Naive thymus-derived CD4-positive, alpha-beta T cell (primary cell): ENCODE results near the gene MIER2. TPM values are rescaled to one million over a fixed set of nuclear protein-coding genes. Genes with fewer than 3 reads are reported as not detected.

Source experiments
- ATAC-seq: fragments of 150-1000 bp; cut with Tn5 transposase; 2 replicates; pipeline ENCODE4 v1.10.0; 2021; ENCODE audit warnings: mild to moderate bottlenecking, moderate library complexity
- CTCF ChIA-PET: fragments of 350-600 bp; sonication (Branson Sonifier 250); formaldehyde crosslinking; loops from one replicate; lab custom pipeline; 2021; ENCODE audit warnings: antibody characterized with exemption; lab: Charles Lee
- POLR2A ChIA-PET: fragments of 350-600 bp; sonication (Branson Sonifier 250); formaldehyde crosslinking; loops from one replicate; lab custom pipeline; 2021; ENCODE audit warnings: antibody characterized with exemption, inconsistent platforms; lab: Charles Lee
- DNase-seq, 9 donors: peaks; one replicate each; pipeline versions ENCODE4 v3.0.0 to v3.0.0-alpha.2; 2020 to 2022; ENCODE audit warnings: mixed read lengths in 1 of 9
- H3K27ac ChIP-seq: one replicate; pipeline ENCODE4 v1.7.0; 2013; ENCODE audit warnings: mild to moderate bottlenecking, low read depth, low read length, moderate library complexity
- H3K27me3 ChIP-seq, 2 donors: one replicate each; pipeline ENCODE4 v1.7.0; 2013; ENCODE audit warnings: low read length in 2 of 2, mild to moderate bottlenecking in 2 of 2, moderate library complexity in 2 of 2; ENCODE audit not compliant: control insufficient read depth in 2 of 2, insufficient read depth in 2 of 2
- H3K36me3 ChIP-seq, 3 experiments: 1 replicate in 2 of 3; 2 replicates in 1 of 3; pipeline ENCODE4 v1.7.0; 2013; ENCODE audit warnings: low read length in 3 of 3, mild to moderate bottlenecking in 3 of 3, moderate library complexity in 1 of 3; ENCODE audit not compliant: insufficient read depth in 3 of 3, control insufficient read depth in 2 of 3
- H3K4me1 ChIP-seq, 2 donors: one replicate each; pipeline ENCODE4 v1.7.0; 2013; ENCODE audit warnings: low read length in 2 of 2, mild to moderate bottlenecking in 2 of 2, moderate library complexity in 1 of 2; ENCODE audit not compliant: control insufficient read depth in 2 of 2, insufficient read depth in 2 of 2
- H3K4me3 ChIP-seq: 2 replicates; pipeline ENCODE4 v1.7.0; 2013; ENCODE audit warnings: mild to moderate bottlenecking, low read length
- H3K9me3 ChIP-seq, 3 experiments: 1 replicate in 2 of 3; 2 replicates in 1 of 3; pipeline ENCODE4 v1.7.0; 2013; ENCODE audit warnings: low read length in 3 of 3; ENCODE audit not compliant: control insufficient read depth in 2 of 3
- H3K27ac Mint-ChIP-seq, 9 donors: one replicate each; pipeline ENCODE4 v1.8.0; 2020 to 2022; ENCODE audit warnings: mixed read lengths in 9 of 9, mild to moderate bottlenecking in 8 of 9, moderate library complexity in 5 of 9, inconsistent platforms in 2 of 9
- H3K27me3 Mint-ChIP-seq, 5 donors: one replicate each; pipeline ENCODE4 v1.8.0; 2021 to 2022; ENCODE audit warnings: mixed read lengths in 5 of 5, mild to moderate bottlenecking in 1 of 5
- H3K36me3 Mint-ChIP-seq, 5 donors: one replicate each; pipeline ENCODE4 v1.8.0; 2020 to 2022; ENCODE audit warnings: mixed read lengths in 5 of 5, mild to moderate bottlenecking in 3 of 5, inconsistent platforms in 1 of 5
- H3K4me1 Mint-ChIP-seq, 7 donors: one replicate each; pipeline ENCODE4 v1.8.0; 2020 to 2022; ENCODE audit warnings: mixed read lengths in 7 of 7, mild to moderate bottlenecking in 3 of 7, inconsistent platforms in 1 of 7
- H3K4me3 Mint-ChIP-seq, 10 donors: one replicate each; pipeline ENCODE4 v1.8.0; 2020 to 2022; ENCODE audit warnings: mild to moderate bottlenecking in 10 of 10, mixed read lengths in 10 of 10, moderate library complexity in 6 of 10, inconsistent platforms in 2 of 10
- H3K9me3 Mint-ChIP-seq, 11 donors: one replicate each; pipeline ENCODE4 v1.8.0; 2020 to 2022; ENCODE audit warnings: mixed read lengths in 11 of 11, mild to moderate bottlenecking in 4 of 11, inconsistent platforms in 1 of 11, moderate library complexity in 1 of 11
- intact Hi-C, 2 donors: fragments of 100-400 bp; cut with micrococcal nuclease; formaldehyde crosslinking; loops; one replicate each; pipeline ENCODE4 v1.15.1; 2023
- polyA plus RNA-seq, 2 donors: library from polyadenylated mRNA; unstranded; fragments of 300-500 nt; fragmentation: Illumina TruSeq; gene quantifications; one replicate each; pipeline ENCODE4 v1.2.3, GENCODE V29; 2021
- total RNA-seq, 6 experiments: library from RNA in 5 of 6; stranded (reverse) in 5 of 6; gene quantifications; 1 replicate in 5 of 6; 2 replicates in 1 of 6; pipeline ENCODE4 v1.2.3 and lab custom pipeline; 2021 to 2026

Gene MIER2
- total and polyA plus RNA-seq, 7 experiments from 2014 or later, result 3.9 to 24.6 (median 16.4) TPM

- H3K36me3 Mint-ChIP-seq, result peaks cover 0 to 46% (median 23%) of the 10 kb centered on the region in 5 donors
- Histone ChIP-seq H3K36me3 (peaks cover 0 to 22% (median 3%) of the 10 kb centered on the region in 3 experiments), H3K27ac (no peak overlapping the region), H3K4me1 (peaks cover 0 to 3% of the 10 kb centered on the region in 2 donors), H3K4me3 (no peak overlapping the region), H3K9me3 (no peaks in the 10 kb centered on the region), H3K27me3 (no peaks in the 10 kb centered on the region)
- CTCF ChIA-PET, result no interaction called here
- intact Hi-C loops, result no loop called here
- peaks cover 21 to 43% (median 38%) of the 10 kb centered on the region in 7 donors for H3K4me1 Mint-ChIP-seq
- DNase-seq, result no peak
- no peak overlapping the region for H3K4me3 Mint-ChIP-seq
- ATAC-seq, result no peak
- POLR2A ChIA-PET, result no interaction called here
- H3K27ac Mint-ChIP-seq, result peak overlapping the region in 1 of 9 donors; percentile 41
- peaks cover 0 to 2% (median 0%) of the 10 kb centered on the region in 11 donors for H3K9me3 Mint-ChIP-seq
- no peaks in the 10 kb centered on the region for H3K27me3 Mint-ChIP-seq
Observed at GRCh38 chr19:336067-336614, 8.5 kb downstream of the MIER2 start.

GRCh38 chr19:335486-336066, 9.0 kb downstream of the MIER2 start:
- Mint-ChIP-seq H3K27me3 (no peaks in the 10 kb centered on the region), H3K27ac (no peak overlapping the region), H3K4me1 (peaks cover 18 to 38% (median 32%) of the 10 kb centered on the region in 7 donors), H3K36me3 (peaks cover 3 to 51% (median 27%) of the 10 kb centered on the region in 5 donors), H3K9me3 (peaks cover 0 to 4% (median 0%) of the 10 kb centered on the region in 11 donors), H3K4me3 (no peak overlapping the region)
- no peak for DNase-seq
- ATAC-seq, result no peak
- ChIA-PET CTCF (no interaction called here), POLR2A (no interaction called here)
- Histone ChIP-seq H3K27me3 (no peaks in the 10 kb centered on the region), H3K4me3 (no peak overlapping the region), H3K4me1 (peaks cover 0 to 3% of the 10 kb centered on the region in 2 donors), H3K9me3 (peaks cover 0 to 4% (median 0%) of the 10 kb centered on the region in 3 experiments), H3K27ac (no peak overlapping the region), H3K36me3 (peaks cover 0 to 27% (median 6%) of the 10 kb centered on the region in 3 experiments)
- intact Hi-C loops, result no loop called here

- POLR2A ChIA-PET, result no interaction called here
- no peaks in the 10 kb centered on the region for H3K27me3 Mint-ChIP-seq
- no peak overlapping the region for H3K27ac ChIP-seq
Observed at GRCh38 chr19:335072-335471, 9.5 kb downstream of the MIER2 start.

GRCh38 chr19:334296-335071, 10.1 kb downstream of the MIER2 start:
- Mint-ChIP-seq H3K36me3 (peaks cover 4 to 49% (median 29%) of the 10 kb centered on the region in 5 donors), H3K4me1 (peaks cover 10 to 27% (median 21%) of the 10 kb centered on the region in 7 donors), H3K27ac (no peak overlapping the region), H3K27me3 (no peaks in the 10 kb centered on the region), H3K9me3 (peaks cover 0 to 4% (median 0%) of the 10 kb centered on the region in 11 donors), H3K4me3 (no peak overlapping the region)
- Histone ChIP-seq H3K27me3 (no peaks in the 10 kb centered on the region), H3K27ac (no peak overlapping the region), H3K4me3 (no peak overlapping the region), H3K9me3 (peaks cover 0 to 10% (median 0%) of the 10 kb centered on the region in 3 experiments), H3K4me1 (peaks cover 0 to 2% of the 10 kb centered on the region in 2 donors), H3K36me3 (peaks cover 0 to 37% (median 6%) of the 10 kb centered on the region in 3 experiments)
- intact Hi-C loops, result no loop called here
- ATAC-seq, result no peak
- ChIA-PET POLR2A (no interaction called here), CTCF (interaction anchor here (0.7 kb wide), 1 partner anchor 18 kb away, joined by 3 read pairs; no protein-coding TSS in a partner anchor)
- no peak for DNase-seq

More at GRCh38 chr19:335072-335471, 9.5 kb downstream of the MIER2 start:
- DNase-seq (no peak), ATAC-seq (no peak)
- Mint-ChIP-seq H3K36me3 (peaks cover 4 to 49% (median 30%) of the 10 kb centered on the region in 5 donors), H3K4me1 (peaks cover 15 to 33% (median 27%) of the 10 kb centered on the region in 7 donors), H3K9me3 (peaks cover 0 to 4% (median 0%) of the 10 kb centered on the region in 11 donors), H3K4me3 (no peak overlapping the region), H3K27ac (no peak overlapping the region)
- CTCF ChIA-PET, result no interaction called here
- Histone ChIP-seq H3K36me3 (peaks cover 0 to 31% (median 6%) of the 10 kb centered on the region in 3 experiments), H3K27me3 (no peaks in the 10 kb centered on the region), H3K9me3 (peaks cover 0 to 6% (median 0%) of the 10 kb centered on the region in 3 experiments), H3K4me1 (peaks cover 0 to 3% of the 10 kb centered on the region in 2 donors), H3K4me3 (no peak overlapping the region)
- intact Hi-C loops, result no loop called here

DNA sequence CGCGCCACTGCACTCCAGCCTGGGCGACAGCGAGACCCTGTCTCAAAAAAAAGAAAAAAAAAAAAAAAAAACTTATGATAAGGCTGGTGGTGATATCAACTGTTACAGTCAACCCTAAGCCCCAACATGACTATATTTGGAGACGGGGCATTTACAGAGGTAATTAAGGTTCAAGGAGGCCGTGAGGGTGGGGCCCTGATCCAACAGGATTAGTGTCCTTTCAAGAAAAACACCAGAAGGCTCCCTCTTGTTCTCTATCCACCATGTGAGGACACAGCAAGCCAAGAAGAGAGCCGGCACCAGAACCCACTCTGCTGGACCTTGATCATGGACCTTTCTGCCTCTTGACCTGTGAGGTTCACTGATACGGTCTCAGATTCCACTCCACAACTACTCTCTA, 14.1 kb downstream of the MIER2 start:
- Histone ChIP-seq H3K27me3 (no peaks in the 10 kb centered on the region), H3K27ac (no peak overlapping the region), H3K9me3 (peaks cover 0 to 26% (median 6%) of the 10 kb centered on the region in 3 experiments), H3K4me3 (no peak overlapping the region), H3K4me1 (no peaks in the 10 kb centered on the region), H3K36me3 (peaks cover 6 to 73% (median 26%) of the 10 kb centered on the region in 3 experiments)
- ATAC-seq (no peak), DNase-seq (no peak)
- Mint-ChIP-seq H3K4me1 (no peaks in the 10 kb centered on the region), H3K36me3 (peaks cover 12 to 53% (median 37%) of the 10 kb centered on the region in 5 donors), H3K4me3 (no peak overlapping the region), H3K9me3 (peaks cover 0 to 16% (median 8%) of the 10 kb centered on the region in 11 donors), H3K27me3 (no peaks in the 10 kb centered on the region), H3K27ac (no peak overlapping the region)
- ChIA-PET POLR2A (no interaction called here), CTCF (no interaction called here)
- intact Hi-C loops, result no loop called here

DNA sequence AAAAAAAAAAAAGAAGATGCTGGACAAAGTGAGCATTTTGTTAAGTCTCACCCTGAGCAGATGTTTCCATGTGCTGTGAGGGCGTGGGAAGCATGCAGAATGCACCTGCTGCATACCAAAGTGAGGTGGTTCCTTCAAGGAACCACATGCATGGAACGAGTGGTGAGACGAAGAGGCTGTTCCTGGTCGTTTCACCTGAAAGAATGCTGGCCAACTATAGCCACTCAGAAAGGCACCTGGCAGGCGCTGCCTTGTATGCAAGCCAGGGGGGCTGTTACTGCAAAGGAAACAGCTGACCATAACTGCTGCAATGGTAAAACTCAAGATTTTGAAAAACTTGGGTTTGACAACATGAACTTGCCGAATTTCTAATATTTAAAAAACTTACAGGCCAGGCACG, 14.7 kb downstream of the MIER2 start:
- H3K4me1 ChIP-seq, result no peaks in the 10 kb centered on the region
- Mint-ChIP-seq H3K36me3 (peaks cover 12 to 55% (median 37%) of the 10 kb centered on the region in 5 donors), H3K4me1 (no peaks in the 10 kb centered on the region), H3K27ac (no peak overlapping the region), H3K4me3 (no peak overlapping the region), H3K27me3 (no peaks in the 10 kb centered on the region), H3K9me3 (peaks cover 0 to 16% (median 8%) of the 10 kb centered on the region in 11 donors)
- DNase-seq (no peak), ATAC-seq (no peak)
- H3K4me3 ChIP-seq, result no peak overlapping the region
- intact Hi-C loops, result no loop called here
- no peaks in the 10 kb centered on the region for H3K27me3 ChIP-seq
- H3K9me3 ChIP-seq, result peaks cover 0 to 26% (median 6%) of the 10 kb centered on the region in 3 experiments
- POLR2A ChIA-PET, result no interaction called here
- no peak overlapping the region for H3K27ac ChIP-seq
- CTCF ChIA-PET, result no interaction called here
- peaks cover 6 to 76% (median 27%) of the 10 kb centered on the region in 3 experiments for H3K36me3 ChIP-seq
